Osteoblast (primary cell): ENCODE data around the gene FLT1. TPM values are rescaled to one million over a fixed set of nuclear protein-coding genes. Genes with fewer than 3 reads are reported as not detected.

ENCODE experiments used
- DNase-seq: peaks from one replicate; pipeline ENCODE4 v3.0.0; 2011; ENCODE audit warnings: low spot score, mixed read lengths; ENCODE audit not compliant: insufficient read length; ENCODE audit errors: missing footprints
- H2AFZ ChIP-seq: 2 replicates; pipeline ENCODE4 v1.6.0; 2011; ENCODE audit warnings: mild to moderate bottlenecking, low read length
- H3K27ac ChIP-seq: 2 replicates; pipeline ENCODE4 v1.5.1; 2011; ENCODE audit warnings: mild to moderate bottlenecking, low read depth, low read length, moderate library complexity
- H3K27me3 ChIP-seq: 2 replicates; pipeline ENCODE4 v1.6.0; 2012; ENCODE audit warnings: mild to moderate bottlenecking, control low read depth, inconsistent platforms, low read length, moderate library complexity; ENCODE audit not compliant: insufficient read depth
- H3K36me3 ChIP-seq: 2 replicates; pipeline ENCODE4 v1.5.1; 2011; ENCODE audit warnings: mild to moderate bottlenecking, low read length, control low read depth, moderate library complexity; ENCODE audit not compliant: insufficient read depth
- H3K4me1 ChIP-seq: 2 replicates; pipeline ENCODE4 v1.5.1; 2011; ENCODE audit warnings: mild to moderate bottlenecking, low read length, control low read depth, moderate library complexity; ENCODE audit not compliant: insufficient read depth
- H3K4me2 ChIP-seq: 2 replicates; pipeline ENCODE4 v1.6.0; 2011; ENCODE audit warnings: mild to moderate bottlenecking, low read length; ENCODE audit not compliant: insufficient read depth
- H3K4me3 ChIP-seq: fragments of 200-600 bp; sonication (generic); 3 replicates; pipeline ENCODE4 v1.5.1; 2012; ENCODE audit warnings: mild to moderate bottlenecking, low read length, inconsistent platforms; ENCODE audit not compliant: insufficient read depth
- H3K79me2 ChIP-seq: 2 replicates; pipeline ENCODE4 v1.6.0; 2012; ENCODE audit warnings: mild to moderate bottlenecking, low read length, control low read depth, inconsistent platforms; ENCODE audit not compliant: insufficient read depth
- H3K9me3 ChIP-seq: 2 replicates; pipeline ENCODE4 v1.5.1; 2011; ENCODE audit warnings: low read depth, low read length, control low read depth
- H4K20me1 ChIP-seq: 2 replicates; pipeline ENCODE4 v1.6.0; 2012; ENCODE audit warnings: mild to moderate bottlenecking, low read length, control low read depth; ENCODE audit not compliant: insufficient read depth
- total RNA-seq: library from RNA; depleted of rRNA; stranded (reverse); fragments of >200 nt; gene quantifications from 2 replicates; pipeline ENCODE4 v1.2.3, GENCODE V29; 2012
- TF ChIP-seq, protein P1 (sequence below): IDR thresholded peaks from 2 replicates; pipeline ENCODE4 v1.5.1; 2011; ENCODE audit warnings: mild to moderate bottlenecking, low read depth, low read length, moderate library complexity; ENCODE audit errors: extremely low read depth

The FLT1 gene
- total RNA-seq, 1 donor = not detected

DNA sequence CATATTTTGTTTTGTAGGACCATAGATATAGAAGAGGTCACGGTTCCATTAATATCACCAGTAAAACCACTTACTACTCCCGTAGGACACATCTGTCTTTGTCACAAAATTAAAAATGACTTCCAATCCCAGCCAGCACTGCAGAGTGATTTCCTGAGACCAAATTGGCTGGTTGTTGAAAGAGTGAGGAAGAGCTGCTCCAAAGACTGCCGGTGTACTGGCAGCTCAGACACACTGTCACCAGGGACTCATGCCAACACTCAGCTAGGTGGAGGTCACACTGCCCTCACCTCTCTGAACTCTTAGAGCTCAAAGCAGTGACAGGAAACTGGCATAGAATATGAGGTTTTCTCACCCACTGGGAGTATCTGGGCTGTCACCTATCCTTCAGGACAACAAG, 52.1 kb downstream of the FLT1 start:
- Histone ChIP-seq H3K4me1 (no peaks in the 10 kb centered on the region), H3K4me3 (no peak overlapping the region), H2AFZ (no peak overlapping the region), H3K9me3 (no peaks in the 10 kb centered on the region), H4K20me1 (no peaks in the 10 kb centered on the region), H3K4me2 (no peak overlapping the region), H3K36me3 (no peaks in the 10 kb centered on the region), H3K27ac (no peak overlapping the region), H3K27me3 (peaks cover 32% of the 10 kb centered on the region), H3K79me2 (no peaks in the 10 kb centered on the region)
- TF ChIP-seq, protein P1, sequence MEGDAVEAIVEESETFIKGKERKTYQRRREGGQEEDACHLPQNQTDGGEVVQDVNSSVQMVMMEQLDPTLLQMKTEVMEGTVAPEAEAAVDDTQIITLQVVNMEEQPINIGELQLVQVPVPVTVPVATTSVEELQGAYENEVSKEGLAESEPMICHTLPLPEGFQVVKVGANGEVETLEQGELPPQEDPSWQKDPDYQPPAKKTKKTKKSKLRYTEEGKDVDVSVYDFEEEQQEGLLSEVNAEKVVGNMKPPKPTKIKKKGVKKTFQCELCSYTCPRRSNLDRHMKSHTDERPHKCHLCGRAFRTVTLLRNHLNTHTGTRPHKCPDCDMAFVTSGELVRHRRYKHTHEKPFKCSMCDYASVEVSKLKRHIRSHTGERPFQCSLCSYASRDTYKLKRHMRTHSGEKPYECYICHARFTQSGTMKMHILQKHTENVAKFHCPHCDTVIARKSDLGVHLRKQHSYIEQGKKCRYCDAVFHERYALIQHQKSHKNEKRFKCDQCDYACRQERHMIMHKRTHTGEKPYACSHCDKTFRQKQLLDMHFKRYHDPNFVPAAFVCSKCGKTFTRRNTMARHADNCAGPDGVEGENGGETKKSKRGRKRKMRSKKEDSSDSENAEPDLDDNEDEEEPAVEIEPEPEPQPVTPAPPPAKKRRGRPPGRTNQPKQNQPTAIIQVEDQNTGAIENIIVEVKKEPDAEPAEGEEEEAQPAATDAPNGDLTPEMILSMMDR = no peak
- no peak for DNase-seq

GRCh38 chr13:28441529-28441928, 53.4 kb downstream of the FLT1 start:
- H3K79me2 ChIP-seq = no peaks in the 10 kb centered on the region

GRCh38 chr13:28440774-28441504, 54.0 kb downstream of the FLT1 start:
- no peak overlapping the region for H2AFZ ChIP-seq
- no peak overlapping the region for H3K27ac ChIP-seq
- H4K20me1 ChIP-seq = no peaks in the 10 kb centered on the region
- no peaks in the 10 kb centered on the region for H3K9me3 ChIP-seq
- no peaks in the 10 kb centered on the region for H3K36me3 ChIP-seq
- no peaks in the 10 kb centered on the region for H3K4me1 ChIP-seq
- DNase-seq = no peak
- TF ChIP-seq, protein P1 = no peak
- H3K27me3 ChIP-seq = peaks cover 45% of the 10 kb centered on the region
- H3K4me3 ChIP-seq = no peak overlapping the region
- no peak overlapping the region for H3K4me2 ChIP-seq
- no peaks in the 10 kb centered on the region for H3K79me2 ChIP-seq

More at GRCh38 chr13:28441529-28441928, 53.4 kb downstream of the FLT1 start:
- H3K4me2 ChIP-seq = no peak overlapping the region
- no peak overlapping the region for H2AFZ ChIP-seq
- no peaks in the 10 kb centered on the region for H3K9me3 ChIP-seq
- TF ChIP-seq, protein P1 = no peak
- H3K4me1 ChIP-seq = no peaks in the 10 kb centered on the region
- no peak overlapping the region for H3K4me3 ChIP-seq
- peaks cover 41% of the 10 kb centered on the region for H3K27me3 ChIP-seq
- no peaks in the 10 kb centered on the region for H3K36me3 ChIP-seq
- no peak for DNase-seq
- no peak overlapping the region for H3K27ac ChIP-seq
- H4K20me1 ChIP-seq = no peaks in the 10 kb centered on the region

DNA sequence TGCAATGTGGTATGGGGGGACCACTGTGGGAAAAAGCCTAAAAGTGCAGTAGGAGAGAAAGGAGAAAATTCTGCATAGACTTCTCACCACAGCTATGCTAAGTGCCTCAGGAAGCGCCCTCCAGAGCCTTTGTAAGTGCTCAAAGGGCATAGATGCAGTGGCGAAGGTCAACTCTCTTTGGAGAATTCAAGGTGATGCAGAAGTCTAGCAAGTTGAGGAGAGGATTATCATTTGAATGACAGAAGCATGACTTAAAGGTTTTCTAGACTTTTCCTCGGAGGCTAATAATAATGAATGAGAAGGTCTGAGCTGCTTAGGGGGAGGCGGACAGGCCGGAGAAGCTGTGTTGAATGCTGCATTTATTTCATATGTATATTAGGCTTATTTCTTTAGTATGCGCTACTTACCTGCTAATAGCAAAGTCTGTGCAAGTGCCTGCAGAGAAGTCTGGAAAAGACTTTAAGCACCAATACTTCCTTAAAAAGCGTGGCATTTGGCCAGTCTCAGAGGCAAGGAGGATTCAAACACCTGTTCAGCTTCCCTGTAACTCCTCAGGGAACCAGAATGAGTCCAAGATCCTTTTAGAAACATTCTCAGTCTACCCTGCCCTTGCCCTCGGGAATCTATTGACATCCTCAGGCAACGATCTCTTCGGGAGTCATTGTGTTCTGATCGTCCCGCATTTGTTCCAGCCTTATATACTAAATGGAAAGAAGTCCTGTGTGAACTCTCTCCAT, 56.2 kb downstream of the FLT1 start:
- no peaks in the 10 kb centered on the region for H3K36me3 ChIP-seq
- H3K9me3 ChIP-seq = no peaks in the 10 kb centered on the region
- no peaks in the 10 kb centered on the region for H3K79me2 ChIP-seq
- TF ChIP-seq, protein P1 = no peak
- H3K27ac ChIP-seq = no peak overlapping the region
- H2AFZ ChIP-seq = no peak overlapping the region
- no peaks in the 10 kb centered on the region for H3K4me1 ChIP-seq
- DNase-seq = no peak
- no peak overlapping the region for H3K4me3 ChIP-seq
- no peaks in the 10 kb centered on the region for H4K20me1 ChIP-seq
- no peak overlapping the region for H3K4me2 ChIP-seq
- peaks cover 51% of the 10 kb centered on the region for H3K27me3 ChIP-seq
